Measurements from ENCODE around the gene SYNM.

DNA sequence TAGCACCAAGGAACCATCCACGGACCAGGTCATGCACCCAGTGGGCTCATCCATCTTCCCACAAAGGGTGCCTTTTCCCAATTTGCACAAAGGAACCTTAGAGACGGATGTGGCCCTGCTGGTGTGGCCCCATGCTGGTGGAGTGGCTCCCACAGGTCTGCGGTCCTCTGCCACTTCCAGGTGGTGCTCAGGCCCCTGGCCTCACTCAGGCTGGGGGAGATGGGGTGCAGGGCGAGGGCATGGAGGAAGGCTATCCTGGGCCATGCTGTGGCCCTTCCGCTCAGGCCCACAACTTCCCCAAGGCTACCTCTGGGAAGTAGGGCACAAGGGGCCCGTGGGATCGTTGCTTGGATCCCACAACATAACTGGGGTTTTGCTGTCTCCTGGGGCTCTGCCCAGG lies 5.2 kb upstream of the SYNM start:
- TF ChIP-seq CTCF (IDR thresholded peaks at IDR 0.05) (no peak), POLR2A (IDR thresholded peaks at IDR 0.05) (no peak)

Data from Peyer's patch (tissue), 4 donors.